GM23338 (cell line): Measurements from ENCODE around the gene FUT1. TPM values are rescaled to one million over a fixed set of nuclear protein-coding genes. Genes with fewer than 3 reads are reported as not detected.

Experiments
- ATAC-seq: fragments of 200-7000 bp; cut with Tn5 transposase; 3 replicates; pipeline ENCODE4 v1.9.1; 2020
- DNase-seq: peaks from one replicate; pipeline ENCODE4 v3.0.0-alpha.2; 2015; ENCODE audit warnings: low spot score
- H2AFZ ChIP-seq: fragments of 200-600 bp; sonication (generic); 2 replicates; pipeline ENCODE4 v1.8.0; 2016; ENCODE audit warnings: antibody characterized with exemption, mild to moderate bottlenecking, moderate library complexity
- H3F3A ChIP-seq: fragments of 200-600 bp; sonication (generic); replicated peaks from 2 replicates; pipeline ENCODE4 v1.8.0; 2017; ENCODE audit warnings: antibody characterized with exemption, mixed run types, low read depth
- H3K27ac ChIP-seq: fragments of 200-600 bp; sonication (generic); 2 replicates; pipeline ENCODE4 v1.6.1; 2016; ENCODE audit warnings: low read depth
- H3K27me3 ChIP-seq: fragments of 200-600 bp; sonication (generic); 2 replicates; pipeline ENCODE4 v1.8.0; 2016; ENCODE audit warnings: mild to moderate bottlenecking, mixed run types, moderate library complexity; ENCODE audit not compliant: insufficient read depth
- H3K36me3 ChIP-seq: fragments of 200-600 bp; sonication (generic); 2 replicates; pipeline ENCODE4 v1.8.0; 2016; ENCODE audit warnings: mild to moderate bottlenecking; ENCODE audit not compliant: insufficient read depth
- H3K4me1 ChIP-seq: fragments of 200-600 bp; sonication (generic); 2 replicates; pipeline ENCODE4 v1.8.0; 2016; ENCODE audit warnings: mild to moderate bottlenecking, moderate library complexity; ENCODE audit not compliant: insufficient read depth
- H3K4me2 ChIP-seq: fragments of 200-600 bp; sonication (generic); 2 replicates; pipeline ENCODE4 v1.7.1; 2017; ENCODE audit warnings: mixed run types
- H3K4me3 ChIP-seq: fragments of 200-600 bp; sonication (generic); 2 replicates; pipeline ENCODE4 v1.6.1; 2016; ENCODE audit warnings: mixed run types
- H3K79me2 ChIP-seq: fragments of 200-600 bp; sonication (generic); replicated peaks from 2 replicates; pipeline ENCODE4 v1.8.0; 2017; ENCODE audit warnings: mild to moderate bottlenecking; ENCODE audit not compliant: insufficient read depth
- H3K9me2 ChIP-seq: fragments of 200-600 bp; sonication (generic); 2 replicates; pipeline ENCODE4 v1.8.0; 2017; ENCODE audit not compliant: insufficient read depth
- H4K20me1 ChIP-seq: fragments of 200-600 bp; sonication (generic); replicated peaks from 2 replicates; pipeline ENCODE4 v1.8.0; 2017; ENCODE audit warnings: mild to moderate bottlenecking; ENCODE audit not compliant: insufficient read depth
- H3K27ac Mint-ChIP-seq: 2 replicates; pipeline ENCODE4 v1.8.0; 2020; ENCODE audit warnings: inconsistent platforms, mild to moderate bottlenecking, moderate library complexity, mixed read lengths
- H3K27me3 Mint-ChIP-seq: 3 replicates; pipeline ENCODE4 v1.8.0; 2022; ENCODE audit warnings: low read depth, mild to moderate bottlenecking, moderate library complexity, mixed read lengths, inconsistent platforms; ENCODE audit not compliant: insufficient read depth, poor library complexity
- H3K36me3 Mint-ChIP-seq: 3 replicates; pipeline ENCODE4 v1.8.0; 2021; ENCODE audit warnings: low read depth, mild to moderate bottlenecking, inconsistent platforms, moderate library complexity, mixed read lengths
- H3K4me1 Mint-ChIP-seq: 3 replicates; pipeline ENCODE4 v1.8.0; 2020; ENCODE audit warnings: mild to moderate bottlenecking, inconsistent platforms, mixed read lengths
- H3K4me3 Mint-ChIP-seq: 3 replicates; pipeline ENCODE4 v1.8.0; 2021; ENCODE audit warnings: moderate library complexity, mild to moderate bottlenecking, inconsistent platforms, mixed read lengths
- H3K9me3 Mint-ChIP-seq: 3 replicates; pipeline ENCODE4 v1.8.0; 2020; ENCODE audit warnings: moderate library complexity, mild to moderate bottlenecking, inconsistent platforms, mixed read lengths
- CTCF ChIP-seq, 2 experiments: fragments of 200-600 bp in 1 of 2; sonication (generic) in 1 of 2; conservative IDR thresholded peaks; 2 replicates each; pipeline versions ENCODE4 v1.5.1 to v1.6.1; 2016 to 2017; ENCODE audit warnings: antibody characterized with exemption in 2 of 2, low read depth in 2 of 2, mild to moderate bottlenecking in 2 of 2, moderate library complexity in 1 of 2
- EZH2 ChIP-seq: fragments of 200-600 bp; sonication (generic); IDR thresholded peaks from one replicate; pipeline ENCODE4 v1.8.0; 2017; ENCODE audit warnings: antibody characterized with exemption, mild to moderate bottlenecking, low read depth; ENCODE audit not compliant: unreplicated experiment
- EZH2phosphoT487 ChIP-seq: fragments of 200-600 bp; sonication (generic); IDR thresholded peaks from one replicate; pipeline ENCODE4 v1.8.1; 2018; ENCODE audit warnings: antibody characterized with exemption; ENCODE audit not compliant: unreplicated experiment
- STAT1 ChIP-seq: IDR thresholded peaks from one replicate; pipeline ENCODE4 v1.6.1; 2016; ENCODE audit warnings: antibody characterized with exemption; ENCODE audit not compliant: unreplicated experiment
- ZNF331 ChIP-seq: fragments of 250-450 bp; sonication (Bioruptor Pico); IDR thresholded peaks from 2 replicates; pipeline ENCODE4 v1.5.0; 2020; ENCODE audit warnings: low read depth, mild to moderate bottlenecking, moderate library complexity
- ZNF462 ChIP-seq: fragments of 250-450 bp; sonication (Bioruptor Pico); IDR thresholded peaks from 2 replicates; pipeline ENCODE4 v1.5.0; 2020; ENCODE audit warnings: mild to moderate bottlenecking, moderate library complexity
- polyA plus RNA-seq: library from polyadenylated mRNA; unstranded; fragments of >200 nt; fragmentation: Nextera tagmentation; extraction: Ambion mirVana; gene quantifications from 2 replicates; pipeline ENCODE4 v1.2.1, GENCODE V29; 2016
- total RNA-seq: library from RNA; depleted of rRNA; stranded (reverse); fragments of >200 nt; shearing (Covaris generic); gene quantifications from 2 replicates; pipeline ENCODE4 v1.2.3, GENCODE V29; 2014
- TF ChIP-seq, protein P1 (sequence below): IDR thresholded peaks from one replicate; pipeline ENCODE4 v1.6.1; 2018; ENCODE audit warnings: antibody characterized with exemption; ENCODE audit not compliant: unreplicated experiment

Gene FUT1
- total and polyA plus RNA-seq, 2 experiments from 2014 or later = 4.4 to 20.8 TPM

DNA sequence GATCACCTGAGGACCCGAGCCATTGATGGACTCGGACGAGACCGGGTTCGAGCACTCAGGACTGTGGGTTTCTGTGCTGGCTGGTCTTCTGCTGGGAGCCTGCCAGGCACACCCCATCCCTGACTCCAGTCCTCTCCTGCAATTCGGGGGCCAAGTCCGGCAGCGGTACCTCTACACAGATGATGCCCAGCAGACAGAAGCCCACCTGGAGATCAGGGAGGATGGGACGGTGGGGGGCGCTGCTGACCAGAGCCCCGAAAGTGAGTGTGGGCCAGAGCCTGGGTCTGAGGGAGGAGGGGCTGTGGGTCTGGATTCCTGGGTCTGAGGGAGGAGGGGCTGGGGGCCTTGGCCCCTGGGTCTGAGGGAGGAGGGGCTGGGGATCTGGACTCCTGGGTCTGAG, 3.8 kb upstream of the FUT1 start:
- Histone ChIP-seq H3K4me3 (peak overlapping the region; percentile 20; the same call in 1 of the 2 replicates), H3K9me2 (no peaks in the 10 kb centered on the region), H3F3A (peaks cover 9% of the 10 kb centered on the region; the same call in 1 of the 2 replicates), H3K36me3 (no peaks in the 10 kb centered on the region), H2AFZ (no peak overlapping the region), H3K27ac (no peak overlapping the region), H3K4me1 (peaks cover 42% of the 10 kb centered on the region), H3K27me3 (no peaks in the 10 kb centered on the region), H4K20me1 (peaks cover 2% of the 10 kb centered on the region; the same call in 1 of the 2 replicates), H3K4me2 (peak overlapping the region; percentile 100; the same call in 1 of the 2 replicates), H3K79me2 (peaks cover 10% of the 10 kb centered on the region)
- H3K36me3 Mint-ChIP-seq = peaks cover 12% of the 10 kb centered on the region
- no peaks in the 10 kb centered on the region; the same call in 1 of the 3 replicates for H3K9me3 Mint-ChIP-seq
- ATAC-seq (no peak), DNase-seq (no peak)
- peaks cover 40% of the 10 kb centered on the region for H3K27me3 Mint-ChIP-seq
- 0 out of 2 replicates have a peak overlapping the region, but pooled peaks have one; percentile 96 for H3K27ac Mint-ChIP-seq
- no peak overlapping the region; the same call in 2 of the 3 replicates for H3K4me3 Mint-ChIP-seq
- TF ChIP-seq CTCF (conservative IDR thresholded peaks at IDR 0.05; ENCODE audit: low read depth in 2 of 2) (peak in 1 of 2 experiments; percentile 51; a peak in 2 of 4 replicates), EZH2 (no peak)
- H3K4me1 Mint-ChIP-seq = peaks cover 40% of the 10 kb centered on the region

DNA sequence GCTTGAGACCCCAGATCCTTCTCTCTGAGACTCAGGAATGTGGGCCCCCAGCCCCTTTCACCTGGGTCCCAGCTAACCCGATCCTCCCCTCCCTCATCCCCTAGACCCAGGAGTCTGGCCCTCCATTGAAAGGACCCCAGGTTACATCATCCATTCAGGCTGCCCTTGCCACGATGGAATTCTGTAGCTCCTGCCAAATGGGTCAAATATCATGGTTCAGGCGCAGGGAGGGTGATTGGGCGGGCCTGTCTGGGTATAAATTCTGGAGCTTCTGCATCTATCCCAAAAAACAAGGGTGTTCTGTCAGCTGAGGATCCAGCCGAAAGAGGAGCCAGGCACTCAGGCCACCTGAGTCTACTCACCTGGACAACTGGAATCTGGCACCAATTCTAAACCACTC, 3.3 kb upstream of the FUT1 start:
- H3K4me1 Mint-ChIP-seq = peaks cover 44% of the 10 kb centered on the region
- peak overlapping the region; percentile 20; the same call in 1 of the 2 replicates for H3K4me3 ChIP-seq

More for the DNA sequence above, 3.3 kb upstream of the FUT1 start:
- Histone ChIP-seq H3F3A (peaks cover 9% of the 10 kb centered on the region; the same call in 1 of the 2 replicates), H3K27ac (peak overlapping the region; percentile 32; the same call in 1 of the 2 replicates), H2AFZ (no peak overlapping the region), H3K9me2 (no peaks in the 10 kb centered on the region), H4K20me1 (peaks cover 5% of the 10 kb centered on the region; the same call in 1 of the 2 replicates), H3K4me2 (peak overlapping the region; percentile 100), H3K79me2 (peaks cover 15% of the 10 kb centered on the region), H3K4me1 (peaks cover 45% of the 10 kb centered on the region), H3K27me3 (no peaks in the 10 kb centered on the region), H3K36me3 (no peaks in the 10 kb centered on the region)
- TF ChIP-seq EZH2phosphoT487 = no peak
- TF ChIP-seq, protein P1, sequence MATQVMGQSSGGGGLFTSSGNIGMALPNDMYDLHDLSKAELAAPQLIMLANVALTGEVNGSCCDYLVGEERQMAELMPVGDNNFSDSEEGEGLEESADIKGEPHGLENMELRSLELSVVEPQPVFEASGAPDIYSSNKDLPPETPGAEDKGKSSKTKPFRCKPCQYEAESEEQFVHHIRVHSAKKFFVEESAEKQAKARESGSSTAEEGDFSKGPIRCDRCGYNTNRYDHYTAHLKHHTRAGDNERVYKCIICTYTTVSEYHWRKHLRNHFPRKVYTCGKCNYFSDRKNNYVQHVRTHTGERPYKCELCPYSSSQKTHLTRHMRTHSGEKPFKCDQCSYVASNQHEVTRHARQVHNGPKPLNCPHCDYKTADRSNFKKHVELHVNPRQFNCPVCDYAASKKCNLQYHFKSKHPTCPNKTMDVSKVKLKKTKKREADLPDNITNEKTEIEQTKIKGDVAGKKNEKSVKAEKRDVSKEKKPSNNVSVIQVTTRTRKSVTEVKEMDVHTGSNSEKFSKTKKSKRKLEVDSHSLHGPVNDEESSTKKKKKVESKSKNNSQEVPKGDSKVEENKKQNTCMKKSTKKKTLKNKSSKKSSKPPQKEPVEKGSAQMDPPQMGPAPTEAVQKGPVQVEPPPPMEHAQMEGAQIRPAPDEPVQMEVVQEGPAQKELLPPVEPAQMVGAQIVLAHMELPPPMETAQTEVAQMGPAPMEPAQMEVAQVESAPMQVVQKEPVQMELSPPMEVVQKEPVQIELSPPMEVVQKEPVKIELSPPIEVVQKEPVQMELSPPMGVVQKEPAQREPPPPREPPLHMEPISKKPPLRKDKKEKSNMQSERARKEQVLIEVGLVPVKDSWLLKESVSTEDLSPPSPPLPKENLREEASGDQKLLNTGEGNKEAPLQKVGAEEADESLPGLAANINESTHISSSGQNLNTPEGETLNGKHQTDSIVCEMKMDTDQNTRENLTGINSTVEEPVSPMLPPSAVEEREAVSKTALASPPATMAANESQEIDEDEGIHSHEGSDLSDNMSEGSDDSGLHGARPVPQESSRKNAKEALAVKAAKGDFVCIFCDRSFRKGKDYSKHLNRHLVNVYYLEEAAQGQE = no peak
- no peak for TF ChIP-seq ZNF331 (CRISPR knock-in tag)
- no peak for TF ChIP-seq STAT1
- no peak for TF ChIP-seq ZNF462
- peaks cover 16% of the 10 kb centered on the region for H3K36me3 Mint-ChIP-seq
- H3K4me3 Mint-ChIP-seq = peak overlapping the region; percentile 40; the same call in 1 of the 3 replicates
- no peaks in the 10 kb centered on the region; the same call in 1 of the 3 replicates for H3K9me3 Mint-ChIP-seq
- H3K27ac Mint-ChIP-seq = peak overlapping the region; percentile 96
- H3K27me3 Mint-ChIP-seq = peaks cover 41% of the 10 kb centered on the region
- ATAC-seq = no peak
- DNase-seq = no peak
